AG04450 (cell line): ENCODE results near the gene LRRN4. TPM values are rescaled to one million over a fixed set of nuclear protein-coding genes. Genes with fewer than 3 reads are reported as not detected.

ENCODE experiments used
- CTCF ChIA-PET: fragments of 300-600, 350-600 bp; formaldehyde crosslinking; extraction: SDS; loops from one replicate; lab custom pipeline; 2022; ENCODE audit warnings: antibody characterized with exemption, inconsistent platforms; lab: Charles Lee
- POLR2A ChIA-PET: fragments of 350-600 bp; formaldehyde crosslinking; extraction: SDS; loops from one replicate; lab custom pipeline; 2021; ENCODE audit warnings: antibody characterized with exemption, inconsistent platforms; lab: Yijun Ruan, JAX
- DNase-seq: peaks from one replicate; pipeline ENCODE4 v3.0.0-alpha.2; 2011; ENCODE audit warnings: low read depth, low spot score
- H3K27ac ChIP-seq: one replicate; pipeline ENCODE4 v1.5.1; 2012; ENCODE audit warnings: low read depth, low read length, control low read depth
- H3K27me3 ChIP-seq: one replicate; pipeline ENCODE4 v1.6.0; 2012; ENCODE audit warnings: low read length; ENCODE audit not compliant: control insufficient read depth, insufficient read depth
- H3K4me3 ChIP-seq: 2 replicates; pipeline ENCODE4 v1.5.1; 2011; ENCODE audit warnings: mild to moderate bottlenecking, low read depth, low read length, control low read depth
- H3K9me3 ChIP-seq: 2 replicates; pipeline ENCODE4 v1.5.1; 2012; ENCODE audit warnings: low read length; ENCODE audit not compliant: control insufficient read depth, insufficient read depth
- CTCF ChIP-seq: IDR thresholded peaks from 2 replicates; pipeline ENCODE4 v1.5.1; 2011; ENCODE audit warnings: low read depth, low read length, control low read depth, inconsistent platforms
- polyA plus RNA-seq: library from polyadenylated mRNA; depleted of rRNA; stranded (reverse); fragments of >200 nt; gene quantifications from 2 replicates; pipeline ENCODE4 v1.2.3, GENCODE V29; 2011

LRRN4 gene
- polyA plus RNA-seq, 1 experiment, result 0.02 TPM

DNA sequence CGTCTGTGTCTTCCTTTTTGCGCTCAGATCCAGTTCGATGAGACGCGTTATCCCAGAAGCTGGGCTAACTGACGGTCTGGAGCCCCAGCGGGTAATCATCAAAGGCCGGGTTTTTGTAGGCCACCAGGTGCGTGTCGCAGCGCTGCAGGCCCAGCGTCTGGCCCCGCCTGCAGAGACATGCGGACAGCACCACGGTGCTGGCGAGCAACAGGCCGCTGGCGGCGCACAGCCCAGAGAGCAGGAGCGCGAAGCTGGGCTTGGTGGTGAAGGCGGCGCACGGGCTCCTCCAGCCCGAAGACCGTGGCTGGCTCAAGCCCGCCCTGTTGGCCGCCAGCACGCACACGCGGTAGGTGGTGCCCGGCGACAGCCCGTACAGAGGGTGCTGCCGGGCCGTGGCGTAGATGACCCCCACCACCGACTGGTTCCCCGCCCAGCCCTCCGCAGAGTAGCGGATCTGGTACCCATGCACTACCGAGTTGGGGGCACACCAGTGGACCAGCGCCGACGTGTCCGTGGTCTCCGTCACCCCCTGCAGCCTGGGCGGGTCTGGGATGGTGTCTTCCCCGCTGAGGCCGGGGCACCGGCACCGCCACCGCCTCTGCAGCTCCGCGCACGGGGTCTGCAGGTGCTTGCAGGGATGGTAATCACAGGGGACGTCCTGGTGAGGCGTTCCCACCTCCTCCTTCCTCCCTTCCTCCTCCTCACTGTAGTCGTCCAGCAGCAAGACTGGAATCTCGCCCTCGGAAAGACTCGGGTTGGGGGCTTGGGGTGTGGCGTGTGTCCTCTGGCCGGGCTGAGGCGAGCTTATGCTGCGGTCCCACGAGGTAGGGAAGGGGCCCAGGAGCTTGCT, 12.7 kb downstream of the LRRN4 start:
- no peak for DNase-seq
- Histone ChIP-seq H3K4me3 (no peak overlapping the region), H3K27ac (no peak overlapping the region), H3K9me3 (peaks cover 10% of the 10 kb centered on the region; the same call in 1 of the 2 replicates), H3K27me3 (no peaks in the 10 kb centered on the region)
- ChIA-PET CTCF (no interaction called here), POLR2A (no interaction called here)
- no peak for TF ChIP-seq CTCF

DNA sequence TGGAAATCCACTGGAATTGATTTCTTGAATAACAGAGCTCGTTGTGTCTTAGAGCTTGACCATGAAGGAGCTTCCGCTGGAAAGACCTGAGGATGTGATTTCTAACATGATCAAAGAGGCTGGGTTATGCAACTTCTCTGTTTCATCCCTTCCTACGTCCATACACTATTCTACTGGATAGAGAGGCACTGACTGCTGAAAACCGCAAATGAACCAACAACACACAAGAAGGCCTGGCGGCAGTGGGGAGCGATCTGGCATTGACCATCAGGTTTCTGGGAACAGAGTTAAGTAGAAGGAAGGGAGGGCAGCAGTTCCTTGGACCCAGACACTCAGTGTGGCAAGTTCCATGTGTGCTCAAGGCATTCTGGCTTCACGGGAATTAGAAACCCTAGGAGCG, 13.3 kb downstream of the LRRN4 start:
- ChIA-PET POLR2A (no interaction called here), CTCF (no interaction called here)
- Histone ChIP-seq H3K9me3 (peaks cover 10% of the 10 kb centered on the region; the same call in 1 of the 2 replicates), H3K4me3 (no peak overlapping the region), H3K27me3 (no peaks in the 10 kb centered on the region), H3K27ac (no peak overlapping the region)
- no peak for DNase-seq
- no peak for TF ChIP-seq CTCF

- H3K27ac ChIP-seq, result no peak overlapping the region
- no peak overlapping the region for H3K4me3 ChIP-seq
- ChIA-PET POLR2A (no interaction called here), CTCF (interaction anchor here (0.8 kb wide), 1 partner anchor 38 kb away, joined by 4 read pairs; no protein-coding TSS in a partner anchor)
- H3K27me3 ChIP-seq, result no peaks in the 10 kb centered on the region
- H3K9me3 ChIP-seq, result peaks cover 10% of the 10 kb centered on the region; the same call in 1 of the 2 replicates
- no peak for TF ChIP-seq CTCF
- DNase-seq, result no peak
Observed at GRCh38 chr20:6039766-6040165, 14.1 kb downstream of the LRRN4 start.

- H3K9me3 ChIP-seq, result peaks cover 10% of the 10 kb centered on the region; the same call in 1 of the 2 replicates
- no peak overlapping the region for H3K27ac ChIP-seq
- POLR2A ChIA-PET, result no interaction called here
- no peak overlapping the region for H3K4me3 ChIP-seq
- no peak for TF ChIP-seq CTCF
- no peak for DNase-seq
- no peaks in the 10 kb centered on the region for H3K27me3 ChIP-seq
- CTCF ChIA-PET, result no interaction called here
Observed at GRCh38 chr20:6038256-6038655, 15.6 kb downstream of the LRRN4 start.

DNA sequence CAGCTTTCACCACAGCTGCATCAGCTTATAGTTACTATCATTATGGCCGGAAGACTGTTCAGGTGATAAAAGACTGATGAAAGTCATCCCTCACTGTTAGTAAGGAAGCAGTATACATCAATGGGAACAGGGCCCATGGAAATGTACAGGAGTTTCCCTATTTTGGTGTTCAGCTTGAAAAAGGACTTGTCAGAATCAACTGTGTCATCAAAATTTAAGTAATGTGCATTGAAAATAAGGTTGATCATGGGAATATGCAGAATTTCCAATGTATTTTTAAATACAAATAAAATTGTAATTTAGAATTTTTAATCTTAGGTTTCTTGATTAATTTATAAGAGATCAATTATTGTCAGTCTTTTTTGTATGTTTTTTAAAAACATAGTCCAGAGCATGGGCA, 16.8 kb downstream of the LRRN4 start:
- TF ChIP-seq CTCF, result no peak
- Histone ChIP-seq H3K27me3 (no peaks in the 10 kb centered on the region), H3K9me3 (peaks cover 9% of the 10 kb centered on the region; the same call in 1 of the 2 replicates), H3K4me3 (no peak overlapping the region), H3K27ac (no peak overlapping the region)
- no peak for DNase-seq
- POLR2A ChIA-PET, result no interaction called here
- CTCF ChIA-PET, result no interaction called here
